ENCODE results near the gene EFCAB12. TPM values are rescaled to one million over a fixed set of nuclear protein-coding genes. Genes with fewer than 3 reads are reported as not detected.

Gene EFCAB12
- total and polyA plus RNA-seq, 2 of the 8 experiments (the other 6 are each of a cell fraction or from before 2014, with no cell fraction given), result 0.60 to 0.99 TPM

DNA sequence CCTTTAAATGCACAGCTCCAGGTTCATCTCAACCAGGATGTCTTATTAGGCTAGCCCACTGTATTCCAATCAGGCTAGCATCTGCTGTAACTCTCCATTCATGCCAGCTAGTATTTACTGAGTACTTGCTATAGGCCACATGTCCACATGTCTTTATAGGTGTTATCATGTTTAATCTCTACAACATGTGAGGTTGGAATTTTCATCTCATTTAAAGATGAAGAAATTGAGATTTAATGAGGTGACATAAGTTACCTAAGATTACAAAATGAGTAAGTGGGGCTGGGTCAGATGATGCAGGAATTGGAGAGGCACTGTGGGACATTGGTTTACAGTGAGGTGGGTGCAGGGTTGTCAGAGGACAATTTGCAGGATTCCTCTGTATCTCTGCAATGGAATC, 14.5 kb upstream of the EFCAB12 start:
- FAIRE-seq, result no peak
- Histone ChIP-seq H3K18ac (ENCODE audit: extremely low read depth, low read length) (no peak overlapping the region), H2AK5ac (ENCODE audit: low read depth, low read length) (no peak overlapping the region), H4K5ac (ENCODE audit: insufficient read length, low read depth, low read length) (no peak overlapping the region), H3K23ac (ENCODE audit: insufficient read length) (no peak overlapping the region), H4K20me1 (replicated peaks in 1 of 2; ENCODE audit: control insufficient read depth in 1 of 2, insufficient read depth in 2 of 2, low read length in 2 of 2) (no peaks in the 10 kb centered on the region), H3K23me2 (ENCODE audit: low read depth, low read length) (peaks cover 1% of the 10 kb centered on the region; the same call in 1 of the 2 replicates), H4K8ac (ENCODE audit: extremely low read depth, insufficient read depth, low read length) (no peak overlapping the region), H3K27me3 (replicated peaks in 1 of 4; ENCODE audit: control insufficient read depth in 3 of 4, extremely low read depth in 1 of 4, insufficient read depth in 3 of 4, low read length in 3 of 4) (no peaks in the 10 kb centered on the region), H3K9ac (replicated peaks in 1 of 4; ENCODE audit: extremely low read depth in 1 of 4, low read depth in 3 of 4, low read length in 3 of 4) (no peak overlapping the region), H3K4me3 (ENCODE audit: extremely low read depth in 1 of 4, insufficient read depth in 2 of 4, low read depth in 3 of 4, low read length in 4 of 4) (no peak overlapping the region), H3K79me1 (ENCODE audit: low read depth, low read length) (peaks cover 2% of the 10 kb centered on the region; the same call in 1 of the 2 replicates), H2BK120ac (replicated peaks; ENCODE audit: low read depth, low read length) (no peak overlapping the region), H3K56ac (replicated peaks; ENCODE audit: insufficient read length, low read depth, low read length) (no peak overlapping the region), H2BK5ac (ENCODE audit: low read depth, low read length) (no peak overlapping the region), H3K14ac (ENCODE audit: insufficient read length) (no peak overlapping the region), H3K27ac (ENCODE audit: low read depth, low read length) (no peak overlapping the region), H3K79me2 (ENCODE audit: control insufficient read depth in 1 of 2, insufficient read depth in 2 of 2, low read length in 2 of 2) (peaks cover 0 to 28% of the 10 kb centered on the region in 2 experiments; a peak in 3 of 4 replicates), H2BK15ac (ENCODE audit: low read length) (no peak overlapping the region), H3K36me3 (ENCODE audit: control insufficient read depth in 2 of 4, insufficient read depth in 4 of 4, low read length in 3 of 4) (peaks cover 0 to under 1% (median 0%) of the 10 kb centered on the region in 4 experiments; a peak in 1 of 8 replicates), H4K91ac (replicated peaks; ENCODE audit: insufficient read length, low read length) (no peak overlapping the region), H3K4me1 (replicated peaks in 1 of 4; ENCODE audit: control insufficient read depth in 3 of 4, insufficient read depth in 4 of 4, low read length in 3 of 4) (peaks cover 2 to 12% (median 11%) of the 10 kb centered on the region in 4 experiments; a peak in 6 of 7 replicates), H3K9me3 (ENCODE audit: insufficient read depth in 2 of 2, low read depth in 1 of 2, low read length in 1 of 2) (no peaks in the 10 kb centered on the region), H2BK20ac (ENCODE audit: low read length) (no peak overlapping the region), H2AFZ (ENCODE audit: low read length) (no peak overlapping the region), H2BK12ac (ENCODE audit: low read depth, low read length) (no peak overlapping the region), H3K4ac (replicated peaks; ENCODE audit: insufficient read length, low read depth, low read length) (no peak overlapping the region), H3K4me2 (ENCODE audit: insufficient read depth in 1 of 2, low read depth in 2 of 2, low read length in 2 of 2) (no peak overlapping the region)
- POLR2A ChIA-PET (ENCODE audit: partially characterized antibody), result no interaction called here
- DNase-seq (ENCODE audit: low read depth in 1 of 2, low spot score in 2 of 2), result no peak
- CTCF ChIA-PET (ENCODE audit: partially characterized antibody), result interaction anchor here (0.9 kb wide), 1 partner anchor 20 kb away, joined by 4 read pairs; no protein-coding TSS in a partner anchor
- no peak for TF ChIP-seq TEAD4 (IDR thresholded peaks at IDR 0.05; ENCODE audit: low read depth, low read length)
- TF ChIP-seq SP4 (IDR thresholded peaks at IDR 0.05; ENCODE audit: low read length), result no peak
- no peak for TF ChIP-seq KDM5A (IDR thresholded peaks at IDR 0.05; ENCODE audit: low read length)
- TF ChIP-seq TCF12 (IDR thresholded peaks at IDR 0.05; ENCODE audit: low read depth, low read length), result no peak
- TF ChIP-seq POLR2AphosphoS5 (IDR thresholded peaks at IDR 0.05; ENCODE audit: low read depth, low read length), result no peak
- no peak for TF ChIP-seq HDAC2 (IDR thresholded peaks at IDR 0.05; ENCODE audit: borderline replicate concordance in 1 of 2, low read depth in 2 of 2, low read length in 2 of 2)
- TF ChIP-seq SUZ12 (IDR thresholded peaks at IDR 0.05; ENCODE audit: low read length), result no peak
- no peak for TF ChIP-seq SRF (IDR thresholded peaks at IDR 0.05; ENCODE audit: low read depth, low read length)
- no peak for TF ChIP-seq EGR1 (IDR thresholded peaks at IDR 0.05; ENCODE audit: borderline replicate concordance, low read depth, low read length)
- TF ChIP-seq, protein P1, sequence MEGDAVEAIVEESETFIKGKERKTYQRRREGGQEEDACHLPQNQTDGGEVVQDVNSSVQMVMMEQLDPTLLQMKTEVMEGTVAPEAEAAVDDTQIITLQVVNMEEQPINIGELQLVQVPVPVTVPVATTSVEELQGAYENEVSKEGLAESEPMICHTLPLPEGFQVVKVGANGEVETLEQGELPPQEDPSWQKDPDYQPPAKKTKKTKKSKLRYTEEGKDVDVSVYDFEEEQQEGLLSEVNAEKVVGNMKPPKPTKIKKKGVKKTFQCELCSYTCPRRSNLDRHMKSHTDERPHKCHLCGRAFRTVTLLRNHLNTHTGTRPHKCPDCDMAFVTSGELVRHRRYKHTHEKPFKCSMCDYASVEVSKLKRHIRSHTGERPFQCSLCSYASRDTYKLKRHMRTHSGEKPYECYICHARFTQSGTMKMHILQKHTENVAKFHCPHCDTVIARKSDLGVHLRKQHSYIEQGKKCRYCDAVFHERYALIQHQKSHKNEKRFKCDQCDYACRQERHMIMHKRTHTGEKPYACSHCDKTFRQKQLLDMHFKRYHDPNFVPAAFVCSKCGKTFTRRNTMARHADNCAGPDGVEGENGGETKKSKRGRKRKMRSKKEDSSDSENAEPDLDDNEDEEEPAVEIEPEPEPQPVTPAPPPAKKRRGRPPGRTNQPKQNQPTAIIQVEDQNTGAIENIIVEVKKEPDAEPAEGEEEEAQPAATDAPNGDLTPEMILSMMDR (IDR thresholded peaks at IDR 0.05; ENCODE audit: control extremely low read depth in 1 of 3, insufficient read depth in 1 of 3, low read depth in 1 of 3, low read length in 3 of 3), result no peak
- TF ChIP-seq CHD1 (IDR thresholded peaks at IDR 0.05; ENCODE audit: low read depth, low read length), result no peak
- no peak for TF ChIP-seq GTF2F1 (IDR thresholded peaks at IDR 0.05; ENCODE audit: borderline replicate concordance, low read depth, low read length)
- no peak for TF ChIP-seq CBX5 (IDR thresholded peaks at IDR 0.05; ENCODE audit: low read depth, low read length)

Data from H1 (cell line).